Measurements from ENCODE around the gene POFUT1. TPM values are rescaled to one million over a fixed set of nuclear protein-coding genes. Genes with fewer than 3 reads are reported as not detected.
"Not testable (repeated sequence)": the region's sequence is repeated elsewhere in the genome, so short reads cannot be mapped to it uniquely, and the experiment has no call there.

The POFUT1 gene
- total RNA-seq = 28.8 and 30.0 TPM in 2 replicates

DNA sequence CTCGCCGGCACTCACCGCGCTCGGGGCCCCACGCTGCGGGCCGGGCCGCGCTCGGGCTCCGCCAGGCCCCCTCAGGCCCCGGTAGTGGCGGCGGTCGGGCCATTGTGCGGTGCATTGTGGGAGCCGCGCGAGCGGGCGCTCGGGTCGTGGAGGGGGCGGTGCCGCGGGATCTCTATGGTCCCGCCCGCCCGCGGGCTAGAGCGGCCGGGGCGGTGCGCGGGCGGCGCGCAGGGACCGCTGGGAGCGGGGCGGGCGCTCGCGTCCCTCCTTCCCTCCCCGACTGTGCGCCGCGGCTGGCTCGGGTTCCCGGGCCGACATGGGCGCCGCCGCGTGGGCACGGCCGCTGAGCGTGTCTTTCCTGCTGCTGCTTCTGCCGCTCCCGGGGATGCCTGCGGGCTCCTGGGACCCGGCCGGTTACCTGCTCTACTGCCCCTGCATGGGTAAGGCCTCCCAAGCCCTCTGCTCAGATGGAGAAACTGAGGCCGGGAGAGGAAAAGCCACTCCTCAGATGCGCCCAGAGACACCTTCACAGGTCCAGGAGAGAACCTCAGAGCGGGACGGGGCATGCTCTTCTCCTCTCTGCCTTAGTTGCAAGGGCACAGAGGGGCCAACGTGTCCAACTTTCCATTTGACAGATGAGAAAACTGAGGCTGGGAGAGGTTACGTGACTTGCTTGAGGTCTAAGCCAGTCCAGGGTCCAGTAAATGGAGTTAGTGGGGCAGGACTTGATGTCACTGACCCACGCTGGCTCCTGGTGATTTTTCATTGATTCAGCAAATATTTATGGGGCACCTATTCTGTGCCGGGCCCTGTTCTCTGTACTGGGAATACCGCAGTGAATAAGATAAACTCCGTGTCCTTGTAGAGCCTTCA is at the start of gene POFUT1, which contains the start of gene PLAGL2:
Gene POFUT1, plus strand, starts transcription at position 255 of the 873 bp plus-strand sequence. Its CDS starts 62 bp downstream, at position 317.
Gene PLAGL2, minus strand, starts transcription at position 118 of the 873 bp plus-strand sequence. CDS start 5,565 bp downstream, outside the sequence.
- intact Hi-C loops (cut with micrococcal nuclease) = loop anchor here (1.0 to 5.0 kb wide), 6 partner anchors 41 to 279 kb away; partner anchors contain the start of genes ASXL1, PDRG1 and TM9SF4

DNA sequence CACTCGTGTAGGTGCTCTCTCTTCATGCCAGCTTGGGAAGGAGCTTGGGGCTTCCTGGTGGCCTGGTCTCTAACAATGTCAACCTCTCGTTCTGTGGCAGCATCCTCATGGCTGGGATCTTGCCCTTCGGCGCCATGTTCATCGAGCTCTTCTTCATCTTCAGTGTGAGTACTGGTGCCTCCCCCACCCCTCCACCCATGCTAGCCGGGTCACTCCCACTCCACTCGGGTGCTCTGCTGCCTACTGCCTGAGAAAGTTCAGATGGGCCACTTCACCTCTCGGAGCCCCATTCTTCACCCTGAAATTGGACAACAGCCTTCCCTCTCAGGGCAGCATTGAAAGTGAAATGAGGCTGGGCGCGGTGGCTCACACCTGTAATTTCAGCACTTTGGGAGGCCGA is 49.3 kb upstream of the POFUT1 start:
- intact Hi-C loops (cut with micrococcal nuclease) = no loop called here

DNA sequence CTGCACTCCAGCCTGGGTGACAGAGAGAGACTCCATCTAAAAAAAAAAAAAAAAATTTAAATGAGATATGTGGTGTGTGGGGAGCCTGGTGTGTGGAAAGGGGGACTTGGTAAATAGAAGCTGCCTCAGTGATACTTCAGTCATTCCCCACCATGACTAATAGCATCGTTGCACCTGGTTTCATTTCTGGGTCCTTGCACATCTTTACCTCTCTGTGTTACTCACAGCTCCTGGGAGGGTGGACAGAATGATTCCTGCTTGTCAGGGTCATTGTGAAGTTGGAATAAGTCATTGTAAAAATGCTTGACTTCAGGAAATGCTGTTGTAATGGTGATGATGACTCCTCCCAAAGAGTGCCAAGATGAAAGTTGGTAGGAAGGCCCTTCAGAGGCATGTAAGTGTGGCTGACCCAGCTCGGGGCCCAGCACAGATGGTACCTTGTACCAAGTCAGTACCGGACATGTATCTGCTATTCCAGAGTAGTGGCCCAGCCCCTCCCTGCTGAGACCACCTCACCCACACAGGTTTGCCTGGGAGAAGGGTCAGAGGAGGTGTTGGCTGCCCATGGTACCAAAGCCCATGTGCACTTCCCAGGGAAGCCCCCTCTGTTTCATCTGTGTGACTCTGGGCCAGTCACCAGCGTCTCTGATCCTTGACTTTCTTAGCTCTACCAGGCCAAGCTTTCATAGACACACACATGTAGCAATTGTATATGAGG is 48.6 kb upstream of the POFUT1 start:
- intact Hi-C loops (cut with micrococcal nuclease) = no loop called here

DNA sequence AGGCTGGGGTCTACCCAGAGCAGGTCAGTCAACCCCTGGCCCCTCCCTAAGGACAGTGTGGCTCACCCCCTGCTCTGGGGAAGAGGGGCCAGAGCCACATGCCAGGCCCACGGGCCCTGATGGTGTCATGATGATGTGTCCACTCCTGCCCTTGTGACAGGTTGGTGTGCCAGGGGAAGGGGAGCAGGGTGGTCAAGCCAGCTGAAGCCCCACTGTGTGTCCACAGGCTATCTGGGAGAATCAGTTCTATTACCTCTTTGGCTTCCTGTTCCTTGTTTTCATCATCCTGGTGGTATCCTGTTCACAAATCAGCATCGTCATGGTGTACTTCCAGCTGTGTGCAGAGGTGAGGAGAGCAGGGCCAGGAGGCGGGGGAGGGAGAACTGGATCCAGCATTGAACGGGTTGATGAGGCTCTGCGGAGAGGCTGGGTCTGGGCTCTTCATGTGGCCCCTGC is 47.9 kb upstream of the POFUT1 start:
- intact Hi-C loops (cut with micrococcal nuclease) = no loop called here

DNA sequence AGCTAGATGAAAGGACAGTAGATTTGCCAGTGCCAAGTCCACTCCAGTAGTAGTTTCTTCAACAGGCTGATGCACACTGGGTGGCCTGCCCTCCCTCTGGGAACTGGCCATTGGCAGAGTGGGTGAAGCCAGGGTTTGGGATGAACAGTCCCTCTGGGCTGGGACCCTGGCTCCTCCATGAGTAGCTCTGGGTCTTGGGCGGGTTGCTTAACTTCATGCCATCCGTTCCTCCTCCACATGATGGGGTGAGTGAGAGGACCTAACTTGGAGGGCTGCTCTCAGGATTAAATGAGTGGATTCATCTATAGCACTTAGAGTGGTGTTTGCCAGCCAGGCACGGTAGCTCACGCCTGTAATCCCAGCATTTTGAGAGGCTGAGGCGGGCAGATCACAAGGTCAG is 47.3 kb upstream of the POFUT1 start:
- intact Hi-C loops (cut with micrococcal nuclease) = no loop called here

DNA sequence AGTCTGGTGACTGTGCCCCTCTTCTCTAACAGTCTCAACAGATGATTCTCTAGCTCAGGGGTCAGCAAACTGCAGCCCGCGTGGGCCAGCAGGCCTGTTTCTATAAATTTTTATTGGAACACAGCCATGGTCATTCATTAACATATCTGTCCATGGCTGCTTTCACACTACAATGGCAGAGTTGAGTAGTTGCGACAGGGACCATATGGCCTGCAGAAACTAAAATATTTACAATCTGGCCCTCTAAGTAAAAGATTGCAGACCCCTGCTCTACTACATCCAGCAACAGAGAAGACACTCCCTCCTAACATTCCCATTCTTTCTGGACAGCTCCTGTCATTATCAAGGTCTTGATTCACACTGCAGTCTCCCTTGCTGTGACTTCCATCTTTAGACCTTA is 45.3 kb upstream of the POFUT1 start:
- intact Hi-C loops (cut with micrococcal nuclease) = no loop called here

DNA sequence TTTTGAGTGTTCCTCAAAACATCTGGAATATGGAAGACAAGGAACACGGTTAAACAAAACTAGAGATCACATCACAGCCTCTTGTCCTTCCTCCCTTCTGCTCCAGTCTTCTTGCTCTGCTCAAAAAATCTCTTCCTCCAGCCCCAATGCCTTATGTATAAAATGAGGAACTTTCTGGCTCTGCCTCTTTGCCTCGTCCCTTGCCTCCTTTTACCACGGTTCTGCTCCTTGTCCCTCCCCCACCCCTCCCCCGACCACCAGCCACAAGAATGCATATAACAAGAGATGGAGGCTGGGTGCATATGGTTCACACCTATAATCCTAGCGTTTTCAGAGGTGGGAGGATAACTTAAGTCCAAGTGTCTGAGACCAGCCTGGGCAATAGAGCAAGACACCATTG is 43.7 kb upstream of the POFUT1 start:
- intact Hi-C loops (cut with micrococcal nuclease) = no loop called here

DNA sequence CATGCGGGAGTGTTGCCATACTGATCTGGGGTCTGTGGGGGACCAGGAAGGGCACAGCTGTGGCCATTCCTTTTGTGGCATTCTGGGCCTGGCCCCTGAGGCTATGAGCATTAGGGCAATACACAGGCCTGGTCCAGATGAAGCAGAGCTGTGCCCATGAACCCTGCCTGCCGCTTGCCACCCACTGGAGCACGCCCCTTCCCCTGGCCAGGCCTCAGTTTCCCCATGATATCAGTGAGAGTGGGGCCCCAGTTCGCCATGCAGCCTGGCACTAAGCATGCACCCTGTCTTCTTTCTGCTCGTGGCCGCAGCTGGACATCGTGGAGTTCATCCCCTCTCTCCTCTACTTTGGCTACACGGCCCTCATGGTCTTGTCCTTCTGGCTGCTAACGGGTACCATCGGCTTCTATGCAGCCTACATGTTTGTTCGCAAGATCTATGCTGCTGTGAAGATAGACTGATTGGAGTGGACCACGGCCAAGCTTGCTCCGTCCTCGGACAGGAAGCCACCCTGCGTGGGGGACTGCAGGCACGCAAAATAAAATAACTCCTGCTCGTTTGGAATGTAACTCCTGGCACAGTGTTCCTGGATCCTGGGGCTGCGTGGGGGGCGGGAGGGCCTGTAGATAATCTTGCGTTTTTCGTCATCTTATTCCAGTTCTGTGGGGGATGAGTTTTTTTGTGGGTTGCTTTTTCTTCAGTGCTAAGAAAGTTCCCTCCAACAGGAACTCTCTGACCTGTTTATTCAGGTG is 42.5 kb upstream of the POFUT1 start:
- intact Hi-C loops (cut with micrococcal nuclease) = no loop called here

DNA sequence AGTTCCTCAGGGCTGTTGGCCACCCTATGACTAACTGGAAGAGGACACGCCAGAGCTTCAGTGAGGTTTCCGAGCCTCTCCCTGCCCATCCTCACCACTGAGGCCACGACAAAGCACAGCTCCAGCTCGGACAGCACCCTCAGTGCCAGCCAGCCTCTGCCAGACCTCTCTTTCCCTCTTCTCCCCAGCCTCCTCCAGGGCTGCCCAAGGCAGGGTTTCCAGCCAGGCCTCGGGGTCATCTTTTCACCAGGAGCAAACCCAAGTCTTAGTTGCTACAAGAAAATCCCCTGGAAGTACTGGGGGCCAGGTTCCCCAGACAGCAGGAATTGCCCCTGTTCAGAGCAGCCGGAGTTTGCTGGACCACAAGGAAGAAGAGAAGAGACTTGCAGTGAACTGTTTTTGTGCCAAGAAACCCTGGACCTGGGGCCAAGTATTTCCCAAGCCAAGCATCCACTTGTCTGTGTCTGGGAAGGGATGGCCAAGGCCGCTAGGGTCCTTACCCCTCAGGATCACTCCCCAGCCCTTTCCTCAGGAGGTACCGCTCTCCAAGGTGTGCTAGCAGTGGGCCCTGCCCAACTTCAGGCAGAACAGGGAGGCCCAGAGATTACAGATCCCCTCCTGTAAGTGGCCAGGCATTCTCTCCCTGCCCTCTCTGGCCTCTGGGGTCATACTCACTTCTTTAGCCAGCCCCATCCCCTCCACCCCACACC is 41.7 kb upstream of the POFUT1 start:
- intact Hi-C loops (cut with micrococcal nuclease) = no loop called here

DNA sequence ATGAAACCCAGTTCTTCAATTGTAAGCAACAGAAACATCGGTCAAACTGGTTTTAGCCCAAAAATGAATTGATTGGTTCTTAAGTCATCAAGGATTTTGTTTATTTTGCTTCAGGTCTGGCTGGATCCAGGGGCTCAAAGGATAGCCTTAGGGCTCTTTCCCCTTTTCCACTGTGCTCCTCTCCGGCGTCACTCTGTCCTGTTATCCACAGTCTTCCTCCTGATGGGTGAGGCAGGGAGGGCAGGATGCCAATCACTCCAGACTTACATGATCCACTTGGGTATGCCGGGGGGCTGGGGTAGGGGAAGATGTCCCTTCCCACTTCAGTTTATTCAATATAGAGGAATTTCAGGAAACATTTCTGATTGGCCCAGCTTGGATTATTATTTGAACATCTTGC is 40.1 kb upstream of the POFUT1 start:
- intact Hi-C loops (cut with micrococcal nuclease) = no loop called here

DNA sequence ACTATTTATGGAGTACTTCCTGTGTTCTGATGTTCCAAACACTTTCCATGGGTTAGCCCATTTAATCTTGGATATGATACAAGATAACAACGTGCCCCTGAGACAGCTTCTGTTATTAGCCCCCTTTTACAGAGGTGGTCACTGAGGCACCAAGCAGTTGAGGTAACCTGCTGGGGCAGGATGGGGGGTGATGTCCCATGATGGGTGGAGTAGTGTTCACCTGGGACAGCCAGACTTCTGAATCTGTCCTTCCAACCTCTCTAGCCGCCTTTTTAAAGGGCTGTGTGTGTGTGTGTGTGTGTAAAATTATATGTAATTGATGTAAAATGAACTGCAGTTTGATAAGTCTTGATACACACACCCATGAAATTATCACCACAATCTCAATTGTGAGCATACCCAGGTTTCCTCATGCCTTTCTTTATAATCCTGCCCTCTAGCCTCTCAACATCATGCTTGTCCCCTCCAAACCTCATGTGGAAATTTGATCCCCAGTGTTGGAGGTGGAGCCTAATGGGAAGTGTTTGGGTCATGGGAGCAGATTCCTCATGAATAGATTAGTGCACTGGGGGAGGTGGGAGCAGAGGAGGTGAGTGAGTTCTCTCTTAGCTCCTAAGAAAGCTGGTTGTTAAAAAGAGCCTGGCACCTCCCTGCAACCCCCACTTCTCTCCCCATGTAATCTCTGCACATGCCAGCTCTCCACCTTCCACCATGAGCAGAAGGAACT is 39.3 kb upstream of the POFUT1 start:
- intact Hi-C loops (cut with micrococcal nuclease) = no loop called here

DNA sequence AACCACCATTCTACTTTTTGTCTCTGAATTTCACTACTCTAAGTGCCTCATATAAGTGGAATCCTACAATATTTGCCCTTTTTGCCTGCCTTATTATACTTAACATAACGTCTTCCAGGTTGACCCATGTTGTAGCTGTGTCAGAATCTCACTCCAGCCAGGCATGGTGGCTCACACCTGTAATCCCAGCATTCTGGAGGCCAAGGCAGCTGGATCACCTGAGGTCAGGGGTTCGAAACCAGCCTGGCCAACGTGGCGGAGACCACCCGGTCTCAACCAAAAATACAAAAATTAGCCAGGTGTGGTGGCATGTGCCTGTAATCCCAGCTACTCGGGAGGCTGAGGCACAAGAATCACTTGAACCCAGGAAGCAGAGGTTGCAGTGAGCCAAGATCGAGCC is 30.0 kb upstream of the POFUT1 start:
- intact Hi-C loops (cut with micrococcal nuclease) = not testable (repeated sequence)

DNA sequence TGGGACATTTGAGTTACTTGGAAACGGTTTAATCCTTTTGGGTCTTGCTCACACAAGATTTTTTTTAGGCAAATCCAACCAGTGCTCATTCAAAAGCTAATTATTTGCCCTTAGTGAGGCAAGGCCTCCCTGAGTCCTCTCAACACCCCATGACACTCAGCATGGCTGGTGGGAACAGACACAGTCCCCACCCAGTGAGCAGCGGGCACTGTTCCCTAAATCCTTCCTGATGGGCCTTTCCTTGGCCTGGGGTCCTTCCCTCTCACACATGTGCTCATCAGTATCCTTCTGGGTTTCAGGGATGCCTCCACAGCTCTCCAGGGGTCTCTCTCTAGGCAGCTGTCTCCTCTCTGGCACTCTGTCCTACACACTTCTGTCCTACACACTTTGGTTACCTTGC is 28.2 kb upstream of the POFUT1 start:
- intact Hi-C loops (cut with micrococcal nuclease) = no loop called here

DNA sequence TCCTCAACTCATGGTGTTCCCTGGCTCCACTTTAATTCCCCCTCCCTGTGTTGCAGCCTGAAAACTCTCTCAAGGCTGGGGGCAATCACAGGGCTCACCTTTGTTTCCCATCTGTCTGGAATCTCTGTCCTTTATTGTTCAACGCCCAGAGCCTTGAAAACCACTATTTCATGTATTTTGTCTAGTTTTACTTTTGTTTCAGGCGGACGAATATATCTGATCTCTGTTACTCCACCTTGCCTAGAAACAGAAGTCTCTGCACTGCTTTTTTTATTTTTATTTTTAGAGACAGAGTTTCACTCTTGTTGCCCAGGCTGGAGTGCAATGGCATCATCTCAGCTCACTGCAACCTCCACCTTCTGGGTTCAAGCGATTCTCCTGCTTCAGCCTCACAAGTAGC is 27.7 kb upstream of the POFUT1 start:
- intact Hi-C loops (cut with micrococcal nuclease) = no loop called here

DNA sequence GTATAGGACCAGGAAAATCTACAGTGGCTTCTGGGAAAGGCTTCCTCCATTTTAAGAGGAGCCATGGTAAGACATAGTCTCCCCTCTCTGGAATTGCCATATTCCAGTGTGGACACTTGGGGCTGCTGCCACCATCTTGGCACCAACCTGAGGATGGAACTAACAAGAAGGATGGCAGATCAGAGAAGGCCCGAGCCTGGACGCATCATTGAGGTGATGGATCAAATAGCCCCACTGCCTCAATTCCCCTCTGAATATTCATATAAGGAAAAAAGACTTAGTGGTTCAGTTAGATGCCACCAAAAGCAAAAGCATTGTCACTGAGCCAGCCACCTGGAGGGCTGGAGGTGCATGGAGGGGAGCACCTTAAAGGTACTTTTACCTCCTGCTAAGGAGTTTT is 26.1 kb upstream of the POFUT1 start:
- intact Hi-C loops (cut with micrococcal nuclease) = no loop called here

DNA sequence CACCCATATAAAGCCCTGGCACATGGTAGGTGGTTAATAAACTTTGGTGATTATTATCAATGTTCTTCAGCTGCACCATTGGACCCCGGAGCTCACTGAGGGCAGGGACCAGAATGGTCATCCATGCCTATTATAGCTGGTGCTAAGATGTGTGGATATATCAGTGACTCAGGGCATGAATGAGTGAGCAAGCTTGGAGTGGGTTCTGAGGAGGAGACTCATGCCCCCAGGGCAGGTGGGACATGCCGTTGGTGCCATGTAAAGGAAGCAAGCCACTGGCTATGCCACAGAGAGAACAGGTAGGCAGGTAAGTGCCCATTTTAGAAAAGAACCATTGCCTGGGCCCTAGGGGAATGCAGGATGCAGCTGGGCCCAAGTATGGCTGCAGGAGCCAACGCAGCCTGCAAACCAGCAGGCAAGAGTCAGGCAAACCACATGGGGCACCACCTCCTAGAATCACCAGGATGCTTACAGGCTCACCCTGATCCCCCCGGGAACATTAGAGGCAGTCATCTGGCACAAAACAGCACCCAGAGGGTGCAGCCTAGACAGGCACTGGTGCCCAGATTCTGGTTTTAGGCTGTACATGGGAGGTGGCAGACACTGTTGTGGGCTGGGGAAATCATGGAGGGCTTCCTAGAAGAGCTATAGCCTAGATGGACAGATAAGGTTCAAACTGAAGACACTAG is 23.6 kb upstream of the POFUT1 start:
- intact Hi-C loops (cut with micrococcal nuclease) = no loop called here

DNA sequence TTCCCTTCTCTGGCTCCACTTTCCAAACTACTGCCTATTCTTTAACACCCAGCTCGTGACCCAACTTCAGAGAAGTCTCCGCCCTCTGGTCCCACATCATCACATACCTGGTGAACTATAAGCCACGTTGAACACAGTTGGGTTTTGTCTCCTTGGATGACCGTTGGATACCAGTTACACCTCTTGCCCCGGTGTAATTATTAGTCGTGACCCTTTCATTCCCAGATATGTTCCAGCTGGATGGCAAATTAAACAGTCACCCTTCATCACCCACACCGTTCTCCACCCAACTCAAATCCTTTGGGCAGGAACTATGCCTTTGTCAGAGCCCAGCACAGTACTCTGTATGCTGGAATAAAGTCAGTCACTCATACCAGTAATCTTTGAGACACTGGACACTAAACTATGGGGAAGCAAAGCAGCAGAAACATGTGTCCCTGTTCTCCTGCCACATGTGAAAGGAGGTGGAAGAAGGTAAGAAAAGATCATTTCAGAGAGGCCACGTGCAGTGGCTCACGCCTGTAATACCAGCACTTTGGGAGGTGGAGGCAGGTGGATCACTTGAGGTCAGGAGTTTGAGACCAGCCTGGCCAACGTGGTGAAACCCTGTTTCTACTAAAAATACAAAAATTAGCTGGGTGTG is 22.6 kb upstream of the POFUT1 start:
- intact Hi-C loops (cut with micrococcal nuclease) = no loop called here

DNA sequence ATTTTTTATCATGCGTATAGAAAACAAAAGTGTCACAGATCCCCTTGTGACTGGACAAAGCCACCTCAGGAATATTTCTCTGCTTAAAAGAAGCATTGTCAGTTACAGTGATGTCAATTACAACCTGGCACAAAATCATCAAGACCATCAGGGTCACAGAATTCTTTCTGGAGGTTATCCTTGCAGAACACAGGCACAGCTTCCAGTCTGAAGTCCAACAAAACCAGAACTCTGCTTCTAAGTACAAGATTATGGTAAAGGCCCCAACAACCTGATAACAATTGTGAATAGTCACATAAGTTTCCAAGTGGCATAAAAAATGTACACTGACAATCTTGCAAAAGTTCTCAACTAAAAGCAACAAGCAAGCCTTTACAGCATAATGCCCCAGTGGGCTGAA is 21.2 kb upstream of the POFUT1 start:
- intact Hi-C loops (cut with micrococcal nuclease) = no loop called here

Data from T-helper 2 cell treated with Interferon-gamma antibody and Interleukin-4, amounts not matched to agents 100 ng/mL and 5 ng/mL, for 36 hours (primary cell).